GM11168 (cell line): ENCODE data around the gene TMEM200A.
"Not testable (repeated sequence)": the region's sequence is repeated elsewhere in the genome, so short reads cannot be mapped to it uniquely, and the experiment has no call there.

ENCODE experiments used
- in situ Hi-C: fragments of 300-500 bp; cut with MboI; formaldehyde crosslinking; loops from one replicate; pipeline ENCODE4 v1.12.0; 2022; ENCODE audit warnings: low sequenced_read_pairs; ENCODE audit not compliant: unreplicated experiment

The TMEM200A gene

GRCh38 chr6:130365166-130366106 is at the start of gene TMEM200A:
TSS of gene TMEM200A (plus strand) at chr6:130366017. CDS start at chr6:130440423, 74,406 bp downstream.
- in situ Hi-C loops = no loop called here

- in situ Hi-C loops = loop anchor here (25.0 kb wide), 1 partner anchor 516 kb away; the partner anchor contains the start of gene SMLR1
Measured at GRCh38 chr6:130320908-130321307, 44.9 kb upstream of the TMEM200A start.

GRCh38 chr6:130322673-130323268 is 43.0 kb upstream of the TMEM200A start:
- in situ Hi-C loops = loop anchor here (25.0 kb wide), 1 partner anchor 515 kb away; the partner anchor contains the start of gene SMLR1

- in situ Hi-C loops = loop anchor here (25.0 kb wide), 1 partner anchor 513 kb away; the partner anchor contains the start of gene SMLR1
Measured at GRCh38 chr6:130324657-130325056, 41.2 kb upstream of the TMEM200A start.

GRCh38 chr6:130326496-130326895 is 39.3 kb upstream of the TMEM200A start:
- in situ Hi-C loops = no loop called here

- in situ Hi-C loops = no loop called here
Measured at GRCh38 chr6:130337534-130337933, 28.3 kb upstream of the TMEM200A start.

GRCh38 chr6:130346324-130346723 is 19.5 kb upstream of the TMEM200A start:
- in situ Hi-C loops = not testable (repeated sequence)

- in situ Hi-C loops = no loop called here
Measured at GRCh38 chr6:130354322-130354721, 11.5 kb upstream of the TMEM200A start.

- in situ Hi-C loops = no loop called here
Measured at GRCh38 chr6:130355572-130355971, 10.2 kb upstream of the TMEM200A start.

- in situ Hi-C loops = no loop called here
Measured at GRCh38 chr6:130357436-130357835, 8.4 kb upstream of the TMEM200A start.

- in situ Hi-C loops = no loop called here
Measured at GRCh38 chr6:130359736-130360135, 6.1 kb upstream of the TMEM200A start.

- in situ Hi-C loops = no loop called here
Measured at GRCh38 chr6:130362128-130362527, 3.7 kb upstream of the TMEM200A start.

GRCh38 chr6:130364224-130364780 is 1.5 kb upstream of the TMEM200A start:
- in situ Hi-C loops = no loop called here

GRCh38 chr6:130366107-130367005 is 539 bp downstream of the TMEM200A start:
- in situ Hi-C loops = no loop called here

GRCh38 chr6:130367767-130368166 is 1.9 kb downstream of the TMEM200A start:
- in situ Hi-C loops = no loop called here

- in situ Hi-C loops = no loop called here
Measured at GRCh38 chr6:130368576-130368975, 2.8 kb downstream of the TMEM200A start.

- in situ Hi-C loops = no loop called here
Measured at GRCh38 chr6:130369831-130370230, 4.0 kb downstream of the TMEM200A start.

- in situ Hi-C loops = no loop called here
Measured at GRCh38 chr6:130371921-130372420, 6.2 kb downstream of the TMEM200A start.

- in situ Hi-C loops = no loop called here
Measured at GRCh38 chr6:130372786-130373185, 7.0 kb downstream of the TMEM200A start.

- in situ Hi-C loops = no loop called here
Measured at GRCh38 chr6:130373992-130374391, 8.2 kb downstream of the TMEM200A start.
